Mucosa of rectum (tissue), 2 donors: Measurements from ENCODE around the gene TMEM139.

Source experiments
- H3K27ac ChIP-seq, 2 donors: one replicate each; pipeline ENCODE4 v1.7.0; 2013; ENCODE audit warnings: inconsistent platforms in 2 of 2, low read depth in 2 of 2, low read length in 2 of 2
- H3K27me3 ChIP-seq, 2 donors: one replicate each; pipeline ENCODE4 v1.7.0; 2013; ENCODE audit warnings: low read length in 2 of 2; ENCODE audit not compliant: control insufficient read depth in 2 of 2, insufficient read depth in 2 of 2
- H3K36me3 ChIP-seq, 2 donors: one replicate each; pipeline ENCODE4 v1.7.0; 2013; ENCODE audit warnings: low read length in 2 of 2; ENCODE audit not compliant: control insufficient read depth in 2 of 2, insufficient read depth in 2 of 2
- H3K4me1 ChIP-seq, 2 donors: one replicate each; pipeline ENCODE4 v1.7.0; 2013; ENCODE audit warnings: low read length in 2 of 2, mild to moderate bottlenecking in 1 of 2; ENCODE audit not compliant: control insufficient read depth in 2 of 2, insufficient read depth in 2 of 2
- H3K4me3 ChIP-seq, 2 donors: one replicate each; pipeline ENCODE4 v1.7.0; 2013; ENCODE audit warnings: low read length in 2 of 2
- H3K9ac ChIP-seq, 2 donors: one replicate each; pipeline ENCODE4 v1.7.0; 2013; ENCODE audit warnings: low read length in 2 of 2, low read depth in 1 of 2, mild to moderate bottlenecking in 1 of 2
- H3K9me3 ChIP-seq, 2 donors: one replicate each; pipeline ENCODE4 v1.7.0; 2013; ENCODE audit warnings: low read length in 2 of 2; ENCODE audit not compliant: control insufficient read depth in 2 of 2
- donor health status: healthy.
- donor health status: Normal muscosa, but diverticular disease.

TMEM139 gene

DNA sequence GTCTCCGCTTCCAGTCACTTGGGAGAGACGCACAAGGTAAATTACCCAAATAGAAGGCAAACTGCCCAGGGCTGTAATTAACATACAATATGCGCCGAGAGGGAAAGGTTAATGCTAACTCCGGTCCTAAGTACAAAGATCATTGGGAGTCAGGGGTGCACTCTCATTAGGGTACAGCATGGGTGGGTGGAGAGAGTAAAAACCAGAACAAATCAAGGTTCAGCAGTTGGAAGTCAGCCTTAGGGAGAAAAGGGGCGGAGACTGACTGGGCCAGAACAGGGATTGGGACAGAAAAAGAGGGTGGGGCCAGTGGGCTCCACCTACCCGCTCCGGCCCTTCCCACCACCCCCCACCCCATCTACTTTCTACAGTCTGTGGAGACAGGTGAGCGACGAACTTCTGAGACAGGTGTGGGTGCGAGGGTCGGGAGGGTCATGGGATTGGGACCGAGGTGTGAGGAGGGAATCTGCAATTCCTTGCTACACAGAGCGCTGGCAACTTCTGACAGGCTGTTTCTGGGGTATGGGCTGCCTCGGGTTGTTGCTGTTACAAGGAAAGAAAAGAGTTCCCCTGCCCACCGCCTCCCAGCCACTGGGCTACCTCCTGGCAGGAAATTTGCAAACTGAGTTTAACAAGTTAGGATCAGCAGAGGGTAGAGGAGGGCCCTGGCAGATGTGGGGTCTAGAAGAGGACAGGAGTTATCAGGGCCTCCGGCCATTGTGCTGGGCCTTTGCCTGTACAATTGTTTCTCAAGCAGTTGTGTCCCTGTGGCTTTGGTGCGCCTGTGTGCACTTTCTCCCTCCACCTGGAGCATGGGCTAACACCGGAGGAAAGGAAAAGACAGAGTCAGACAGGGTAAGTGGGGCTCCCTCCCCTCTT, at the start of gene TMEM139:
TMEM139 (plus strand) TSS at position 368 of the 879 bp plus-strand sequence. CDS start 1,000 bp downstream, outside the sequence.
- peak within 1 kb of the TSS; percentile 63 to 67 for H3K4me3 ChIP-seq
- peaks cover 37 to 46% of the 10 kb centered on the region in 2 donors for H3K4me1 ChIP-seq
- H3K36me3 ChIP-seq, result no peaks in the 10 kb centered on the region
- H3K27ac ChIP-seq, result peak within 1 kb of the TSS; percentile 87 to 88
- no peaks in the 10 kb centered on the region for H3K27me3 ChIP-seq
- H3K9me3 ChIP-seq, result no peaks in the 10 kb centered on the region
- H3K9ac ChIP-seq, result peak within 1 kb of the TSS; percentile 55 to 56

DNA sequence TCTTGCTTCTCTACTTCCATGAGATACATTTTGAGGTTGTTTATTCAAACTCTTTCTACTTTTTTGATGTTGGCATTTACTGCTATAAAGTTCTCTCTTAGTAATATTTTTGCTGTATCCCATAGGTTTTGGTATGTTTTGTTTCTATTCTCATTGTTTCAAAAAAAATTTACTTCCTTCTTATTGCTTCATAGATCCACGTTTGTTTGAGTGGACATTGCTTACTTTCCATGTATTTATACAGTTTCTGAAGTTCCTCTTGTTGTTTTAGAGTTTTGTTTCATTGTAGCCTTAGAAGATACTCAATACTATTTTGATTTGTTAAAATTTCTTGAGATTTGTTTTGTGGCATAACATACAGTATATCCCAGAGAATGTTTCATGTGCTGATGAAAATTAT, 49.2 kb upstream of the TMEM139 start:
- no peaks in the 10 kb centered on the region for H3K36me3 ChIP-seq
- peaks cover 5 to 9% of the 10 kb centered on the region in 2 donors for H3K9me3 ChIP-seq
- H3K27me3 ChIP-seq, result no peaks in the 10 kb centered on the region
- no peaks in the 10 kb centered on the region for H3K4me1 ChIP-seq
- H3K4me3 ChIP-seq, result no peak overlapping the region
- no peak overlapping the region for H3K27ac ChIP-seq
- H3K9ac ChIP-seq, result no peak overlapping the region

DNA sequence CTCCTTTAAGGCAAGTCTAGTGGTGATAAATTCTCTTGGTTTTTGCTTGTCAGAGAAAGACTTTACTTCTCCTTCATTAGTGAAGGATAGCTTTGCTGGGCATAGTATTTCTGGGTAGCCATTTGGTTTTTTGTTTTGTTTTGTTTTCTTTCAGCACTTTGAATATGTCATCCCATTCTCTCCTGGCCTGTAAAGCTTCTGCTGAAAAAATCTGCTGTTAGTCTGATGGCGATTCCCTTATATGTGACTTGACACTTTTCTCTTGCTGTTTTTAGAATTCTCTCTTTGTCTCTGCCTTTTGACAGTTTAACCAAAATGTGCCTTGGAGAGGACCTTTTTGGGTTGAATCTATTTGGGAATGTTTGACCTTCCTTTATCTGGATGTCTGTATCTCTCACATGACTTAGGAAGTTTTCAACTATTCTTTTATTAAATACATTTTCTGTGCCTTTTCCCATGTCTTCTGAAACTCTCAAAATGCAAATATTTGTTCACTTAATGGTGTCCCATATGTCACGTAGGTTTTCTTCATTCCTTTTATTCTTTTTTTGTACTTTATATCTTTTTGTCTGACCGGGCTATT, 48.3 kb upstream of the TMEM139 start:
- no peaks in the 10 kb centered on the region for H3K4me1 ChIP-seq
- no peaks in the 10 kb centered on the region for H3K27me3 ChIP-seq
- H3K36me3 ChIP-seq, result no peaks in the 10 kb centered on the region
- no peak overlapping the region for H3K27ac ChIP-seq
- no peak overlapping the region for H3K9ac ChIP-seq
- H3K9me3 ChIP-seq, result peaks cover 5 to 9% of the 10 kb centered on the region in 2 donors
- H3K4me3 ChIP-seq, result no peak overlapping the region

DNA sequence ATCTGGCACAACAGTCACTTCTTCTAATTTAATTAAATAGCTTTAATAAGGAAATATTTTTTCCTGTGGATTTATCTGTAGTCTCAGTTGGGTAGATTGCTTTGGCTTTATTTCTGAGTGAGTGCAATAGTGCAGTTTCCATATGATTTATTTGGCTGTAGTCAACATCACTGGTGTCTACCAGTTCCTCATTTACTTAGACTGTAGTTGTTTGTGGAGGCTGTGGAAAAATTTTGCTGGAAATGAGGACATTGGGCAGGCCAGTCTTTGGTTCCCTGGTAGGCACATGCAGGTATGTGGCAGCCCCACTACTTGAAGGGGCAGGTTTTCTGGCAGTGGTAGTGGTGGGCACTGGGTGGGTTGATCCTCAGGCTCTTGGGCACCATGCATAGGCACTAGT, 47.4 kb upstream of the TMEM139 start:
- Histone ChIP-seq H3K9ac (no peak overlapping the region), H3K27me3 (no peaks in the 10 kb centered on the region), H3K4me1 (no peaks in the 10 kb centered on the region), H3K4me3 (no peak overlapping the region), H3K27ac (no peak overlapping the region), H3K9me3 (peaks cover 5 to 9% of the 10 kb centered on the region in 2 donors), H3K36me3 (no peaks in the 10 kb centered on the region)

DNA sequence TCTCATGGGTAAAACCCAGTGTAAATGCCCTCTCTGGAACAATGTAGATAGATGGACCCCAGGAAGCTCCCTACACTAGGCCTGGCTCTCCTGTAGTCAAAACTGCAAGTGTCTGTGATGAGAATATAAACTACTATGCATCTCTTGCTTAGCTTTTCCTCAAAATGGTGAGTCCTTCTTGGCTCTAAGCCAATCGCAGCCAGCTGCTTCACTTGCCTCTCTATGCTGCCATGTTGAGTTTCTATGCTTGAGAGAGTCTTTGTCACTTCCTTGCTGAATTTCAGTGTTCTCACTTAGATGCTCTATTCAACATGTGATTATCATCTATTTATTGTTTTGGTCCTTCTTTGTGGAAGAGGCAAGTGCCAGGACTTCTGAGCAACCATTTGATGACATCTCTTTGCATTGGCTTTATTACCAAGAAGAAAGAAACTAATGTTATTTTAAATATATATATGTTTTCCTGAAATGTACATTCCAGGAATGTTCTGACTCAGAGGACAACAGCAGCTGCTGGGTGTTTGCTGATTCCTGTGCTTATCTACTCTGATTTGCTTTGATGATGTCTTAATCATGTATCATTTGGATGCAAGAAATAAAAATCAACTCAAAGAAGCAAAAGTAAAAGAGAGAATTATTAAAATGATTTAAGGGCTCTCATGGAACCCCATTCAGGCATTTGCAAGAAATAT, 46.3 kb upstream of the TMEM139 start:
- Histone ChIP-seq H3K36me3 (no peaks in the 10 kb centered on the region), H3K27ac (no peak overlapping the region), H3K4me3 (no peak overlapping the region), H3K27me3 (no peaks in the 10 kb centered on the region), H3K9me3 (peaks cover 5 to 7% of the 10 kb centered on the region in 2 donors), H3K9ac (no peak overlapping the region), H3K4me1 (peaks cover 2 to 4% of the 10 kb centered on the region in 2 donors)

DNA sequence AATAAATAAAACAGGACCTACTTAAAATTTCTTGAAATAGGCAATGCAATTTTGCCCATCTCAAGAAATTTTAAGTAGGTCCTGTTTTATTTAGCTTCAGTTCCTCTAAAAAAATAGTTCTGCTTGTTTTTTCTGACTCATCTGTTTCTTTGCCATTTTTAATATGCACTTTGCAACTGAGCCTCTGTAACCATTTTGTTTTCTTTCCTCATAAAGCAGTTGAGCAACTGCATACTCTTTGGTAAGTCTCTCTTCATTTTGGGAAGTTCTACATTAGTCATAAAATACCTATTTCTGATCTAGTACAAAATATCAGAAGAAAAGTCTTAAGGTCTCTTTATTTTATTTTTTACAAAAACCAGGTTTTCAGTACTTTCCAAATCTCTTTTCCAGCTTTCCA, 44.9 kb upstream of the TMEM139 start:
- Histone ChIP-seq H3K27me3 (no peaks in the 10 kb centered on the region), H3K4me3 (no peak overlapping the region), H3K27ac (peak overlapping the region; percentile 31 to 45), H3K4me1 (peaks cover 13 to 18% of the 10 kb centered on the region in 2 donors), H3K9me3 (peaks cover 5 to 7% of the 10 kb centered on the region in 2 donors), H3K36me3 (no peaks in the 10 kb centered on the region), H3K9ac (no peak overlapping the region)

DNA sequence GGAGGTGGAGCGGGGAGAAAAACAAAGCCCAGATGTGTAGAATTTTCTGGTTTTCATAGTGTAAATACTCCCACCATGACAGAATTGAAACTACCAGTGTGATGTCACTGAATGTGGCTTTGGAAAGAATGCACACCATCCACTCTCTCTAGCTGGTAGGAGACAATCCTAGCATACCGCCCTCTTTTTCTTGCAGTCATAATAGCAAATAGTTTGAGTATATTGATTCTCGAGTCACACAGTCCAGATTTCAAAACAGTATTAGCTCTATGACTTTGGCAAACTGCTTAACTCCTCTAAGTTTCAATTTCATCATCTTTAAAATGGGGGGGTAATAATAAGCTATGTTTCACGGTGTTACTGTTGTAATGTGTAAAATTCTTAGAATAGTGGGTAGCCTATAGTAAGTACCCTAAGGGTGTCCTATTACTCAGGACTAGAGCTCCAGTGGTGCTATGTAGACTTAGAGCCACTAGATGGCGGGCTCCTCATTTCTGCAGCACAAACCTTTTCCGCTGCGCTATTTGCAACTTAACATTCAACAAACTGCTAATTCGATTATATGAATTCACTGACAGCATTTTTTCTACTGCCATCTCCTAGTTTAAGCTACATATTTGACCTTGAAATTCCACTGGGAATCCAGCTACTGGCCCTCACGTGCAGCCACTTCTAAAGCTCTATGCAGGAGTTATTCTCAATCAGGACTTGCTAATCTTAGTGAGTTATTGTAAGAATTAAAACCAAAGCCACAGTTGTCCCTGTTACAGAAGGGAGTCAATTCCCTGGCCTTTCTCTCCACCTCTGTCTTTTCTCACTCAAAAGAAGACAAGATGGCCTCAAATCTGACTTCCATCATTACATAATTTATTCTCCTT, 44.2 kb upstream of the TMEM139 start:
- Histone ChIP-seq H3K9ac (no peak overlapping the region), H3K9me3 (peaks cover 5 to 7% of the 10 kb centered on the region in 2 donors), H3K4me1 (peaks cover 16 to 23% of the 10 kb centered on the region in 2 donors), H3K27ac (peak overlapping the region; percentile 31 to 45), H3K36me3 (no peaks in the 10 kb centered on the region), H3K4me3 (no peak overlapping the region), H3K27me3 (no peaks in the 10 kb centered on the region)

DNA sequence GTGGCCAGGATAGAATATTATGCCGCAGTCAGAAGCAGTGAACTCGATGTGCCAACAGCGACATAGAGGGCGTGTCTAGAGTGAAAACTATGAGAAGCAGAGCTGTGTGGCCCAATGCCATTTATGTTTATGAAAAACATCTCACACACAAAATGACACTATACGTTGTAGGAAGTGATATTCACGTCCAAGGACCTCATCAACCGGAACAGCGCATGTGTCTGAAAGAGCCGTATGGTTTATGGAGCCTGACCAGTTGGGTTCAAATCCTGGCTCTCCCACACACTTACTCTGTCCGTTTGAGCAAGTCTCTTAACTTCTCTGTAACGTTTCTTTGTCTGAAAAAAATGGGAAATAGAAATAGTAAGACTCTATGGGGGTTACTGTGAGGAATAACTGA, 42.5 kb upstream of the TMEM139 start:
- Histone ChIP-seq H3K36me3 (no peaks in the 10 kb centered on the region), H3K27ac (no peak overlapping the region), H3K27me3 (no peaks in the 10 kb centered on the region), H3K4me3 (no peak overlapping the region), H3K9me3 (no peaks in the 10 kb centered on the region), H3K4me1 (peaks cover 24 to 26% of the 10 kb centered on the region in 2 donors), H3K9ac (no peak overlapping the region)

DNA sequence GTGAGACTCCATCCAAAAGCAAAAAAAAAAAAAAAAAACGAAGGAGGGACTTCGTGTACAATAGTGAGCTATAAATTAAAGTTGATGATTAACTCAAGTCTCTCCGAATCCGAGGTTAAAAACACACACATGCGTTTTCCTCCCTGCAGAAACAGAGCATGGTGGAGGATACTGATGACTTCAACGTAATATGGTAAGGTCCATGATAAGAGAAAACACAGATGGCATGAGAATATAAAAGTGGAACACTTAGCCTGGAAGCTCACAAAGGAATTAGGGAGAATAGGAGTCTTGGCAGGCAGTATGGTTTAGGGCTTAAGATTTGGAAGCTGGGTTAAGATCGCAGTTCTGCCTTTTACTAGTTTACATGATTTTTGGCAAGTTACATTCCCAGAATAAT, 41.6 kb upstream of the TMEM139 start:
- peaks cover 24 to 26% of the 10 kb centered on the region in 2 donors for H3K4me1 ChIP-seq
- peak overlapping the region; percentile 64 to 73 for H3K27ac ChIP-seq
- H3K27me3 ChIP-seq, result no peaks in the 10 kb centered on the region
- H3K9me3 ChIP-seq, result no peaks in the 10 kb centered on the region
- no peaks in the 10 kb centered on the region for H3K36me3 ChIP-seq
- peak overlapping the region; percentile 25 to 55 for H3K4me3 ChIP-seq
- H3K9ac ChIP-seq, result no peak overlapping the region
